Loucy (cell line): ENCODE measurements around the gene SLC9C2.

Experiments used
- H2AFZ ChIP-seq: fragments of 200-600 bp; sonication (generic); 2 replicates; pipeline ENCODE4 v1.6.0; 2016; ENCODE audit warnings: antibody characterized with exemption, mild to moderate bottlenecking, low read length, moderate library complexity
- H3F3A ChIP-seq: fragments of 200-600 bp; 2 replicates; pipeline ENCODE4 v1.6.0; 2016; ENCODE audit warnings: antibody characterized with exemption, low read depth, mild to moderate bottlenecking
- H3K27me3 ChIP-seq: fragments of 200-600 bp; sonication (generic); 2 replicates; pipeline ENCODE4 v1.6.1; 2014; ENCODE audit warnings: low read length, mild to moderate bottlenecking; ENCODE audit not compliant: insufficient read depth, poor library complexity, severe bottlenecking
- H3K36me3 ChIP-seq: fragments of 200-600 bp; sonication (generic); 2 replicates; pipeline ENCODE4 v1.6.1; 2016; ENCODE audit warnings: low read length; ENCODE audit not compliant: insufficient read depth
- H3K4me1 ChIP-seq: fragments of 200-600 bp; sonication (generic); 2 replicates; pipeline ENCODE4 v1.5.1; 2014; ENCODE audit warnings: low read length, mild to moderate bottlenecking; ENCODE audit not compliant: insufficient read depth, poor library complexity, severe bottlenecking
- H3K4me2 ChIP-seq: fragments of 200-600 bp; sonication (generic); 2 replicates; pipeline ENCODE4 v1.6.0; 2014; ENCODE audit warnings: antibody characterized with exemption, low read length, low read depth, mild to moderate bottlenecking; ENCODE audit not compliant: poor library complexity, severe bottlenecking
- H3K4me3 ChIP-seq: fragments of 200-600 bp; sonication (generic); 2 replicates; pipeline ENCODE4 v1.5.1; 2014; ENCODE audit warnings: low read length, mild to moderate bottlenecking, mixed read lengths; ENCODE audit not compliant: poor library complexity, severe bottlenecking
- H3K79me2 ChIP-seq: fragments of 200-600 bp; sonication (generic); 2 replicates; pipeline ENCODE4 v1.6.1; 2014; ENCODE audit warnings: low read length; ENCODE audit not compliant: insufficient read depth
- H3K9ac ChIP-seq: fragments of 200-600 bp; sonication (generic); 2 replicates; pipeline ENCODE4 v1.6.0; 2014; ENCODE audit warnings: mild to moderate bottlenecking, low read depth, low read length, moderate library complexity; ENCODE audit not compliant: poor library complexity, severe bottlenecking
- H3K9me2 ChIP-seq: fragments of 200-600 bp; sonication (generic); replicated peaks from 2 replicates; pipeline ENCODE4 v1.6.1; 2016; ENCODE audit warnings: low read depth, low read length, mixed read lengths
- H3K9me3 ChIP-seq: fragments of 200-600 bp; sonication (generic); 2 replicates; pipeline ENCODE4 v1.6.1; 2014; ENCODE audit warnings: mild to moderate bottlenecking, antibody characterized with exemption, low read length, low read depth; ENCODE audit not compliant: insufficient read depth
- H4K20me1 ChIP-seq: fragments of 200-600 bp; sonication (generic); 2 replicates; pipeline ENCODE4 v1.6.0; 2014; ENCODE audit warnings: antibody characterized with exemption, low read length, mild to moderate bottlenecking; ENCODE audit not compliant: insufficient read depth, poor library complexity, severe bottlenecking
- EZH2phosphoT487 ChIP-seq: fragments of 200-600 bp; IDR thresholded peaks from 2 replicates; pipeline ENCODE4 v1.6.1; 2018; ENCODE audit warnings: antibody characterized with exemption, mild to moderate bottlenecking, moderate library complexity, borderline replicate concordance
- TF ChIP-seq, protein P1 (sequence below): fragments of 200-600 bp; sonication (generic); conservative IDR thresholded peaks from 2 replicates; pipeline ENCODE4 v1.5.1; 2014; ENCODE audit warnings: mild to moderate bottlenecking, antibody characterized with exemption, low read length

Gene SLC9C2

DNA sequence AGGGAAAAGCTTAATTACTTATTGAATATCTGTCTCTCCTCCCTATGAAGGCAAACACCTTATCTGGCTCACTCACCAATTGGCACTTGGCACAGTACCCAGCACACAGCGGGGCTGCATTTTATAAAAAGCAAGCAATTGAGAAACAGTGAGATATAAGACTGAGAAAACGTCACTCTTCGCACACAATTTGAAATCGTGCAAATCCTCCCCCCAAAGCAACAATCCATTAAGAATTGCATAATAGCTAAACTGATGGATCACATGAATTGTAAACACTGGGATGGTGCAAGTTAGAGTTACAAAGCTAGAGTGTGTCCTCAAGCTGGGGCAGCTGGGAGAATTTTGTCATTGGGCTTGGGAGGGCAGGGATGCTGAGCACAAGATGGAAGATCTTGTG lies 98.6 kb downstream of the SLC9C2 start:
- Histone ChIP-seq H3K9me2 (no peaks in the 10 kb centered on the region), H4K20me1 (no peaks in the 10 kb centered on the region), H3K4me1 (no peaks in the 10 kb centered on the region), H3K36me3 (no peaks in the 10 kb centered on the region), H3K4me2 (no peak overlapping the region), H3K79me2 (no peaks in the 10 kb centered on the region), H3K4me3 (no peak overlapping the region), H2AFZ (no peak overlapping the region), H3F3A (no peaks in the 10 kb centered on the region), H3K9me3 (no peaks in the 10 kb centered on the region), H3K27me3 (no peaks in the 10 kb centered on the region), H3K9ac (no peak overlapping the region)
- TF ChIP-seq, protein P1, sequence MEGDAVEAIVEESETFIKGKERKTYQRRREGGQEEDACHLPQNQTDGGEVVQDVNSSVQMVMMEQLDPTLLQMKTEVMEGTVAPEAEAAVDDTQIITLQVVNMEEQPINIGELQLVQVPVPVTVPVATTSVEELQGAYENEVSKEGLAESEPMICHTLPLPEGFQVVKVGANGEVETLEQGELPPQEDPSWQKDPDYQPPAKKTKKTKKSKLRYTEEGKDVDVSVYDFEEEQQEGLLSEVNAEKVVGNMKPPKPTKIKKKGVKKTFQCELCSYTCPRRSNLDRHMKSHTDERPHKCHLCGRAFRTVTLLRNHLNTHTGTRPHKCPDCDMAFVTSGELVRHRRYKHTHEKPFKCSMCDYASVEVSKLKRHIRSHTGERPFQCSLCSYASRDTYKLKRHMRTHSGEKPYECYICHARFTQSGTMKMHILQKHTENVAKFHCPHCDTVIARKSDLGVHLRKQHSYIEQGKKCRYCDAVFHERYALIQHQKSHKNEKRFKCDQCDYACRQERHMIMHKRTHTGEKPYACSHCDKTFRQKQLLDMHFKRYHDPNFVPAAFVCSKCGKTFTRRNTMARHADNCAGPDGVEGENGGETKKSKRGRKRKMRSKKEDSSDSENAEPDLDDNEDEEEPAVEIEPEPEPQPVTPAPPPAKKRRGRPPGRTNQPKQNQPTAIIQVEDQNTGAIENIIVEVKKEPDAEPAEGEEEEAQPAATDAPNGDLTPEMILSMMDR = no peak
- TF ChIP-seq EZH2phosphoT487 = no peak

- Histone ChIP-seq H3K9me2 (no peaks in the 10 kb centered on the region), H3K4me1 (no peaks in the 10 kb centered on the region), H3K36me3 (no peaks in the 10 kb centered on the region), H3K79me2 (no peaks in the 10 kb centered on the region), H3K9me3 (no peaks in the 10 kb centered on the region), H4K20me1 (no peaks in the 10 kb centered on the region), H3K4me3 (no peak overlapping the region), H3F3A (no peaks in the 10 kb centered on the region), H3K4me2 (no peak overlapping the region), H3K27me3 (no peaks in the 10 kb centered on the region), H2AFZ (no peak overlapping the region), H3K9ac (no peak overlapping the region)
- TF ChIP-seq, protein P1 = no peak
- TF ChIP-seq EZH2phosphoT487 = no peak
Measured at GRCh38 chr1:173503391-173503790, 99.5 kb downstream of the SLC9C2 start.

- no peaks in the 10 kb centered on the region for H3K27me3 ChIP-seq
- no peaks in the 10 kb centered on the region for H3K9me2 ChIP-seq
- no peaks in the 10 kb centered on the region for H3F3A ChIP-seq
- H3K9ac ChIP-seq = no peak overlapping the region
- H4K20me1 ChIP-seq = no peaks in the 10 kb centered on the region
- H2AFZ ChIP-seq = no peak overlapping the region
- H3K36me3 ChIP-seq = no peaks in the 10 kb centered on the region
- H3K4me3 ChIP-seq = no peak overlapping the region
- peaks cover 1% of the 10 kb centered on the region; the same call in 1 of the 2 replicates for H3K9me3 ChIP-seq
- H3K4me1 ChIP-seq = no peaks in the 10 kb centered on the region
- H3K79me2 ChIP-seq = no peaks in the 10 kb centered on the region
- no peak for TF ChIP-seq EZH2phosphoT487
- TF ChIP-seq, protein P1 = no peak
- H3K4me2 ChIP-seq = no peak overlapping the region
Measured at GRCh38 chr1:173502104-173502503, 100.8 kb downstream of the SLC9C2 start.
